Measurements from ENCODE around the gene LSP1. TPM values are rescaled to one million over a fixed set of nuclear protein-coding genes. Genes with fewer than 3 reads are reported as not detected.

LSP1 gene
- total and polyA plus RNA-seq, 2 of the 8 experiments (the other 6 are each of a cell fraction or from before 2014, with no cell fraction given), result 0.03 TPM; not detected in 1

DNA sequence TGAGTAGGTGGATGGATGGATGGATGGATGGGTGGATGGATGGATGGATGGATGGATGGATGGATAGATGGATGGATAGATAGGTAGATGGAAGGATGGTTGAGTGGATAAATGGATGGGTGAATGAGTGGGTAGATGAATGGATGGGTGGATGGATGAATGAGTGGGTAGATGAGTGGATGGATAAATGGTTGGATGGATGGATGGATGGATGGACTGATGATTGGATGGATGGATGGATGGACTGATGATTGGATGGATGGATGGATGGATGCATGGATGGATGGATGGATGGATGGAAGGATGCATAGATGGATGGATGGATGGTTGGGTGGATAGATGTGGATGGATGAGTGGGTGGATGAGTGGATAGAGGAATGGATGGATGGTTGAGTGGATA, 31.3 kb upstream of the LSP1 start:
- DNase-seq (ENCODE audit: low read depth in 1 of 2, low spot score in 2 of 2), result no peak
- Histone ChIP-seq H3K23me2 (ENCODE audit: low read depth, low read length) (peaks cover 8% of the 10 kb centered on the region; the same call in 1 of the 2 replicates), H3K23ac (ENCODE audit: insufficient read length) (no peak overlapping the region), H3K56ac (replicated peaks; ENCODE audit: insufficient read length, low read depth, low read length) (peak overlapping the region; percentile 97), H2AFZ (ENCODE audit: low read length) (no peak overlapping the region), H3K18ac (ENCODE audit: extremely low read depth, low read length) (no peak overlapping the region), H3K27me3 (replicated peaks in 1 of 4; ENCODE audit: control insufficient read depth in 3 of 4, extremely low read depth in 1 of 4, insufficient read depth in 3 of 4, low read length in 3 of 4) (no peaks in the 10 kb centered on the region), H2BK20ac (ENCODE audit: low read length) (no peak overlapping the region), H3K79me1 (ENCODE audit: low read depth, low read length) (no peaks in the 10 kb centered on the region), H4K91ac (replicated peaks; ENCODE audit: insufficient read length, low read length) (no peak overlapping the region), H4K20me1 (replicated peaks in 1 of 2; ENCODE audit: control insufficient read depth in 1 of 2, insufficient read depth in 2 of 2, low read length in 2 of 2) (peaks cover 0 to 8% of the 10 kb centered on the region in 2 experiments), H3K27ac (ENCODE audit: low read depth, low read length) (no peak overlapping the region), H3K4me3 (ENCODE audit: extremely low read depth in 1 of 4, insufficient read depth in 2 of 4, low read depth in 3 of 4, low read length in 4 of 4) (no peak overlapping the region), H3K9ac (replicated peaks in 1 of 4; ENCODE audit: extremely low read depth in 1 of 4, low read depth in 3 of 4, low read length in 3 of 4) (no peak overlapping the region), H2BK5ac (ENCODE audit: low read depth, low read length) (no peak overlapping the region), H3K14ac (ENCODE audit: insufficient read length) (no peak overlapping the region), H3K4ac (replicated peaks; ENCODE audit: insufficient read length, low read depth, low read length) (no peak overlapping the region), H3K36me3 (ENCODE audit: control insufficient read depth in 2 of 4, insufficient read depth in 4 of 4, low read length in 3 of 4) (no peaks in the 10 kb centered on the region), H4K8ac (ENCODE audit: extremely low read depth, insufficient read depth, low read length) (no peak overlapping the region), H4K5ac (ENCODE audit: insufficient read length, low read depth, low read length) (no peak overlapping the region), H2BK120ac (replicated peaks; ENCODE audit: low read depth, low read length) (no peak overlapping the region), H3K79me2 (ENCODE audit: control insufficient read depth in 1 of 2, insufficient read depth in 2 of 2, low read length in 2 of 2) (no peaks in the 10 kb centered on the region), H3K4me1 (replicated peaks in 1 of 4; ENCODE audit: control insufficient read depth in 3 of 4, insufficient read depth in 4 of 4, low read length in 3 of 4) (peaks cover 0 to 2% (median 0%) of the 10 kb centered on the region in 4 experiments; a peak in 3 of 7 replicates), H3K9me3 (ENCODE audit: insufficient read depth in 2 of 2, low read depth in 1 of 2, low read length in 1 of 2) (peaks cover 0 to 7% of the 10 kb centered on the region in 2 experiments; a peak in 2 of 4 replicates), H2AK5ac (ENCODE audit: low read depth, low read length) (no peak overlapping the region), H3K4me2 (ENCODE audit: insufficient read depth in 1 of 2, low read depth in 2 of 2, low read length in 2 of 2) (no peak overlapping the region), H2BK15ac (ENCODE audit: low read length) (no peak overlapping the region), H2BK12ac (ENCODE audit: low read depth, low read length) (no peak overlapping the region)
- POLR2A ChIA-PET (ENCODE audit: partially characterized antibody), result no interaction called here
- TF ChIP-seq CREB1 (IDR thresholded peaks at IDR 0.05) (no peak), KDM4A (IDR thresholded peaks at IDR 0.05; ENCODE audit: low read depth, low read length, severe bottlenecking) (no peak), SIRT6 (IDR thresholded peaks at IDR 0.05; ENCODE audit: low read length) (no peak), BACH1 (IDR thresholded peaks at IDR 0.05; ENCODE audit: low read length) (no peak), FOSL1 (IDR thresholded peaks at IDR 0.05; ENCODE audit: insufficient read depth, low read depth, low read length) (no peak), ASH2L (IDR thresholded peaks at IDR 0.05; ENCODE audit: low read length) (no peak)
- no peak for FAIRE-seq
- CTCF ChIA-PET (ENCODE audit: partially characterized antibody), result interaction anchor here (0.6 to 15.8 kb wide), 5 partner anchors 12 to 331 kb away, joined by 3 to 439 read pairs (median 25); partner anchors contain the start of gene SYT8

All from H1 (cell line).